Inflammatory macrophage treated with lipopolysaccharide for 1 hour (primary cell): ENCODE results near the gene CFAP45.

Experiments
- DNase-seq, 2 donors: peaks; one replicate each; pipeline ENCODE4 v3.0.0-alpha.2; 2020 to 2022

Gene CFAP45

DNA sequence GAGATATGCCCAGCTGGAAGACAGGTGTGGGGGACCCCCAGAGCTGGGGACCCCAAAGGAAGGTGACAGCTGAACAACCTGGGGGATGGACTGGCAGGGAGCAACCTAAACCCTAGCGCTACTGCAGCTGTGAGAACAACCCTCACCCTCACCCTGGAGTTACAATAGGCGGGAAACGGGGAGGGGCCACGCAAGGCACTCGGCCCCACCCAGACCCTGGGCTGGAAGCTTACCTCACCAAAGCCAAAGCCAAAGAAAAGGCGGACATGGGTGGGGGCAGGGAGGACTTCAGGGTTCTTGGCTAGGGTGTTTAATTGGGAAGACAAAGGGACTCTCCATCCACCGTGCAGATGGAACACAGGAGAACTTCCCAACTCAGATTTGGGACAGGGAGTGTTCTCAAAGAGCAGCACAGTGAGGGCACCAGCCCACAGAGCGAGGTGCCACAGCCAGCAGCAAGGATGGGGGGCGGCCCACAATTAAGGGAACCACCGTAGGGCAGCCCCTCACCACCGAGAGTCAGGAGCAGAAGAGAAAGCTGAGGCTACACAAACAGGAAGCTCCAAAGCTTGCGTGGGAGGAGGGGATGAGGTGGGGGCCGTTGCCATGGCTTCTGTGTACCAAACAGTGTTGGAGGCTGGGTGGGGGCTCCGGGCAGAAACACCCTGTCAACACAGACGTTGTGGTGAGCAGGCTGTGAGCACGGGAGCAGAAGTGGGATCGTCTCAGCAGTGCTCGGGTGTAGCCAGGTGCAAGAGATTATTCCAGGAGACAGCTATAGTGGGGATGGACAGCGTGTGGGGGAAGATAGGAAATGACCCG lies 23.4 kb upstream of the CFAP45 start:
- peak; percentile 93 to 95 for DNase-seq

DNA sequence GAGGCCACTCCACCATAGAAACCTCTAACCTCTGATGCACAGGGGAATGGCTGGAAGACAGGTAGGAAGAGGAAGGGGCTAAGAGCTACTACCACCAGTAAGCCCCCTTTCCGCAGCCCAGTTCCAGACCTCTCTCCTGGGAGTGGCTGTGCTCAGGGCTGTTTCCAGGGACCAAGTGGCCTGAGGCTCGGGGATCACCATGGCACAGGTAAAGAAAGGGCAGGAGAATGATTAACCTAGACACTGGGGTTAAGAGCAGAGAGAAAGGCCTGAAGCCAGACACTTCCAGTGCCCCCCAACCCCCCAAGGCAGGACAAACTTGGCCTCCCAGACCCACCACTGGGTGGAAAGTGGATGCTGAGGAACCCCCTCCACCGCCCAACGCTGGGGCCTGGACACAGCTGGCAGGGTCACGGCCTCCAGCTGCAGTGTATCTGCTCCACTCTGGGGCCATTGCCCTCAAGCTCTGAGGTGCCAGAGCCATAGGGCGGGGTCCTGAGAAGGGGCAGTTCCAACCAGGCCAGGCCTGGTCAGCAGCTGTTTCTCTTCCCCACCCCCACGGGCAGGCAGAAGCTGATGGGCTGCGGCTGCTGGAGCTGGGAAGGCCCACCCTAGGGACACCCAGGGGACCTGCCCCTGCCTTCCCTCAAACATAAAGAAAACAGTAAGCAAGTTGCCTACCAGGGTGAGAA lies 22.7 kb upstream of the CFAP45 start:
- no peak for DNase-seq

DNA sequence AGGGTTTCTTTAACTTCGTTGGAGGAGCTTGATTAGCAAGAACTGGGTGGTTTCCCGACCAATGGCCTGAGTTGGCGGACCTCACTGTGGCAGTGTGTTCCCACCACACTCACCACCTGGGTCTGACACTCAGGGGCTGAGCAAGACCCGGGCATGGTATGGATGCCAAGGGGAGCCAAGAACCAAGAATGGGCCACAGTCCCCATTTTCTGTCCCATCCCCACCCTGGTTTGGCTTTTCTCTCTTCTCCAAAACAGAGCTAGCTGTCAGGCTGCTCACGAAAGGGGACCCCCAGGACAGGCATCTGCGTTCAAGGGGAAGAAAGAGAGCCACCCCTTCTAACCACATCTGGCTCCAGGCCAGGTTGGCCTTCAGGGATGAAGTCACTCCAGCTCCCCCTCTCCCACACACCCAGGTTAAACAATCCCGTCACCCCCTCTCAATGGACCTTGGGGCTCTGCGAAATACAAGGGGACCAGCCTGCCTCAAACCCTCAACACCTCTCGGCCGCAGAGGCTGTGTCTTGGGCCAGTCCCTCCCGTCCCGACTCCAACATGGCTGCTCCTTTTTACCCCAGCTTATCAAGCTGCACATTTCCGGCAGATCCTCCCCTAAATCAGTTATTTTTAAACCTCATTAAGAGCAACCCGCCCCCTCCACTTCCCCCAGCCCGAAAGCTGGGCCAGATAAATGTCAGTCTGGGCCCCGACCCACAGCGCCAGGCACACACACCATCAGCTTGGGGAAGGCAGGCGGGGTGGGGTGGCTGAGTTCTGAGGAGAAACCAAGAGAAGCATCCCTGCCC lies 21.9 kb upstream of the CFAP45 start:
- DNase-seq = peak in 1 of 2 donors; percentile 48

DNA sequence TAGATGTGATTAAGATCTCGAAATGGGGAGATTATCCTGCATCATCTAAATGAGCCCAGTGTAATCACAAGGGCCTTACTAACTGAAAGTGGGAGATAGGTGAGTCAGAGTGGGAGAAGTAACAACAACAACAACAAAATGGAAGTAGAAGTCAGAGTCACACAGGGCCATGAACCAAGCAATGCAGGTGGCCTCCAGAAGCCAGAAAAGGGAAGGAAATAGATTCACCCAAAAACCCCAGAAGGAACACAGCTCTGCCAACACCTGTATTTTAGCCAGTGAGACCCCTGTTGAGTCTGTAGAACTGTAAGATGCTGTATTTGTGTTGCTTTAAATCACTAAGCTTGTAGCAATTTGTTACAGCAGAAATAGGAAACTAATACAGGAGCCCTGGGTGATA lies 21.3 kb upstream of the CFAP45 start:
- DNase-seq = peak in 1 of 2 donors; percentile 60

DNA sequence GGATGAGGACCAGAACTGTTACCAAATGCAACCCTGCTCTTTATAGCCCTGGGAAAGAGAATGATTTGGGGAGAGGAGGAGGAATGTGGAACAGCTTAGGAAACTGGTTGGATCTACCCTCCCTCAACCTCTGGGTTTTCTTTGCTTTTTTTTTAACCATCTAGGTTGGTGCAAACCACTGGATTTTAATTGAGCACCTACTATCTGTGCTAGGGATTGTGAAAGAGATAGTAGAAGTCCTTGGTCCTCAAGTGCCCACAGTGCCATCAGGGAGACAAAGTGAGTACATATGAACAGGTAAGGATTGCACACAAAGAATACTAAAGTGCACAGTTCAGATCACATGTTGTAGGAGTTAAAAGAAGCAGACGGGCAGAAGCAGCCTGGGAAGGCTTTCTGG lies 20.7 kb upstream of the CFAP45 start:
- no peak for DNase-seq

DNA sequence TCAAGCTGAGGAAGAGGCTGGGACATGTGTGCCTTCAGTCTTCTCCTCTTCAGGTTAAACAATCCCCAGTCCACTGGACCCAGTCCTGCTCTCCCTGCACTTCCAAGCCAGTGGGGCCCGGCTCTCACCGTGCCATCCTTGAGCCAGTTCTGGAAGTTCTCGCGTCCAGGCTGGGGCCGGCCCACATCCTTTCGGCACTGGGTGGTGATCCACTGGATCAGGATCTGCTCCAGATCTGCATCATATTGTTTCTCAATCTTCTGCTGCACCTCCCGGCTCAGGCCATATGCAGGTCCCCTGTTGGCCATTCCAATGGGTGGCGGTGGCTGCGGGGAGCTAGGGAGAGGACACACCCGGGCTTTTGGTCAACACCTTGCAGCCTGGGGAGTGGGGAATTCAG lies 20.2 kb upstream of the CFAP45 start:
- DNase-seq = no peak

DNA sequence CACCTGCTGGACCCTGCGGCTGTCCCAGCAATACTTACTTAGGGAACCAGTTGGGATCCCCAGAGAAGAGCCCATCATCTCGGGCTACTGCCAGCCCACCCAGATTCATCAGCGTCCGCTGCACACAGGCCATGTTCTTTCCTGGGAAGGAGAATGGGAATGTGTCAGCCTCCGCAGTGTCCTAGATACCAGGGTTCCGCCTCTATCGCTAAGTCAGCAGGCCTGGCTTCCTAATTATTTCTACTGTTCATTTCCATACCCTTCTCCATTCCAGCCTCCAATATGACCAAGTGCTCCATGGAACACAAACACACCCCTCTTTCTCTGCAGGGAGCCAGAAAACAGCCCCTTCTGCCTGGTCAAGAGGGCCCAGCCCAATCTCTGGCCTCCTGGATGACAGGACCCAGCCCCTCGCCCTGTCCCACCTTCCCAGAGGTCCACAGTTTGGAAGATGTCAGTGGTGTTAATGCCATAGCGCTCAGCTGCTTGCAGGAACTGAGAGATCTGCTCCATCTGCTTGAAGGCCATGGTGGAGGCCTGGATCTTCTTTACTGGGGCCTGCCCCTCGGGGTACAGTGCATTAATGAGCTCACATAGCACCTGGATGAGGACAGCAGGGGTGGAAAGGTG lies 19.4 kb upstream of the CFAP45 start:
- no peak for DNase-seq

DNA sequence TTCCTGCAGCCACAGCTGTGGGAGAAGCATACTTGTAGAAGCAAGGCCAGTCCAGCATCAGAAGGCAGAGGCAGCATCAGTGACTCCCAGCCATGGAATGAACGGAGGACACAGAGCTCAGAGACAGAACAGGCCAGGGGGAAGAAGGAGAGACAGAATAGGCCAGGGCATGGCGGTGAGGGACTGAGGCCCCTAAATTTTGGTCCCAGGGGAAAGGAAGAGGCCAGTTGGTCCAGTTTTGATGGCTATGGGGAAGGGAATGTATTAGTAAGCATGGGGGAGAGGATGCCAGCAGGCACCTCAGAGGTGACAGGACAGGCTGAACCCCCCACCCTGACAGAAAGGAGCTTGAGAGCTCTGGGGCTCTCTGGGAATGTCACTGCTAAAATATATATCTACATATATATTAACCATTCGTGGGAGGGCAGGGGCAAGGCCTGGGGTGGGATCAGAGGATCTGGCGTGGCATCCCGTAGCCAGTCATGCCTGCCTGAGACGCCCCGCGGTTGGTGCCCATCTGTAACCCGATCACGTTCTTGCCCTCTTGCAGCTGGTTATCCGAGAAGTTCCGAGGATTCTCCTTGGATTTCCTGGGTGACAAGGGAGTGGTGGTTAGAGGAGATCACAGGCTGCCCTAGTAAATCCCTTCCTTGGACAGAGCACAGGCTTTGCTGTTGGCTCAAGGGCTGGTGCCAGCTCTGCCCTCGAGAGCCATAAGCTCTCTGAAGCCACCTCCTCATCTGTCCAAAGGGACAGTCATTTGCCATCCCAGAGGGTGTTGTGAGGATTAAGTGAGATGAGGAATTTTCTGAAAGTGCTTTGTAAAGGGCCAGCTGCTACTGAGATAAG lies 18.6 kb upstream of the CFAP45 start:
- DNase-seq = no peak

DNA sequence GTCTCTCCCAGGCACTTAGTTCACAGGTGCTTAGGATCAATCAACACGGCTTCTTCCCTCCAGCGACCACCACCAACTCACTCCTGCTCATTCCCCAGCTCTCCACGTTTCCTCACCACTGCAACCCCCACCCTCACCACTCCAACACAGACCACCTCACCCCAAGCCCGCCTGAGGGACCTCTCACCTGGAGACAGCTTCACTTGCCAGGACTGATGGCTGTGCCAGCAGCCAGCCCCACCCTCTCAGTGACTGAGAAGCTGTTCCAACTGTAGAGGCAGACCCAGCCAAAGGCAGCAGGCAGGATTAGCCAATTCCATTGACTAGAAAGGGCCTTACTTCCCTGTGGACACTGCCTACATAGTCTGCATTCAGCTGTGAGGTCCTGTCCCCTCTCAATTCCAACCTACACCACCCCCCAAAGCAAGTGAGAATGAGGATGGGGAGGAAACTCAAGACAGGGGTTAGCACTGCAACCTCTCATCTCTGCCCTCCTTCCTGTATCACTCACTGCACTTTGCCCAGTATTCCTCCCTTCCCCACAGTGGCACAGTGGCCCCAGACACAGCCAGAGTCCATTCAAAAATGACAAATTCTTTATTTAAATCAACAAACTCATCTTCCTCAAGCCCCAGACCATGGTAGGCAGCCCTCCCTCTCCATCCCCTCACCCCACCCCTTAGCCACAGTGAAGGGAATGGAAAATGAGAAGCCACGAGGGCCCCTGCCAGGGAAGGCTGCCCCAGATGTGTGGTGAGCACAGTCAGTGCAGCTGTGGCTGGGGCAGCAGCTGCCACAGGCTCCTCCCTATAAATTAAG lies 17.8 kb upstream of the CFAP45 start:
- DNase-seq = no peak

DNA sequence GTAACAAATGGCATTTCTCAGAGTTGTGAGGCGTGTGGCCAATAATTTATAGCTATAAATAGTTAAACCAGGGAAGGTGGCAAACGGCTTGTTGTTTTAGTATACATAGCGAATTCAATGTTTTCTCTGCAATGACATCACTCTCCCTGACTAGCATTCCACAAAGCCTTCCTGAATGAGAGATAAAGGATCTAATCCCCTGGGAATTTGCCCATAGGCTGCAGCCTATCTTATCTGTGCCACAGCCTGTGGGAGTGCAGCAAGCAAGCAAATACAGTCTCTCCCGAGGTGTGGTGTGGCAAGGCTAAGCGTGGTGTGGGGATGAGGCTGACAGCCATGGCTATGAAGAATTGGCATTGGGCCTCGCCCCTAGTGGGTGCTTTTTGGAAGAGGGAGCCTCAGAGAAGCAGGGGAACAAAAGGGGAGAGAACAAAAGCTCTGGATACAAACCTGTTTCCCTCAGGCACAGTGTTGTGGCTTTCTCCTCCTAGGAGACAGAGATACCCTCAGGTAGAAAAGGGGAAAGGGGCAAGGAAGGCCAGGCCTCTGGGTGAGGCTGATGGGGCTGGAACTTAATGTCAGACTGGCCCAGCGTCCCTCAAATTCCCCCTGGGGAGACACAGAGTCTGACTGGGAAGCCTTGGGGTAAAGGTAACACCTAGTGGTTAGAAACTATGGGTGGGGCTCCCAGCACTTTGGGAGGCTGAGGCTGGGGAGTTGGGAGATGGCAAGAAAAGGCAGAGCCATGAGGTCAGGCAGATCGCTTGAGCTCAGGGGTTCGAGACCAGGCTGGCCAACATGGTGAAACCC lies 16.5 kb upstream of the CFAP45 start:
- no peak for DNase-seq

DNA sequence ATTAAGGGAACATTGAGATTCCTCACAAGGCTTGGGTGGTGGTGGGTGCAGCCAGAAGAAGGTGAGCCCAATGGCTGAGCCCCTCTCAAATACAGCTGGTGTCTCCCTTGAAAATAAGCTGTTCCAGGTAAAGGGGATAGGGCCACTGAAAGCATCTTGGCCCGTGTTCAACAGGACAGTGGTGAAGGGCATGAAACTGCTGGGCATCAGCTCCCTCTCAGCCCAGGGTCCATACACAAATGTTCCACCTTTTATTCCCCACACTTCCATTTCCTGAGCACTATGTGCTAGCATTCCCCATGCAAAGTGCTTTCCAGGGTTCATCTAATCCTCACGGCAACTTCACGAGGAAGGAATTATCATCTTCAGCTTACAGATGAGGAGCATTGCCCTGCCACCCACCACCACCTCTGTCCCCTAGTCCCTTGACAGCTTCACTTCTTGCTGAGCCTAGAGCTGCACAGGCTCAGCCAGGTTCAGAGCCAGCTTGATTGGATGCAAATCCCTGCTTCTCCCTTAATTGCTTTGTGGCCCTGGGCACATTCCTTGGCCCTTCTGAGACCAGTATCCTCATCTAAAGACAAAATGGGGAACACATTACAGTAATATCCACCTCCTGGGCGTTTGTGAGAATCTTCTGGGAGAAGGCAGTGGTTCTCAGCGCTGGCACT lies 15.7 kb upstream of the CFAP45 start:
- DNase-seq = no peak

DNA sequence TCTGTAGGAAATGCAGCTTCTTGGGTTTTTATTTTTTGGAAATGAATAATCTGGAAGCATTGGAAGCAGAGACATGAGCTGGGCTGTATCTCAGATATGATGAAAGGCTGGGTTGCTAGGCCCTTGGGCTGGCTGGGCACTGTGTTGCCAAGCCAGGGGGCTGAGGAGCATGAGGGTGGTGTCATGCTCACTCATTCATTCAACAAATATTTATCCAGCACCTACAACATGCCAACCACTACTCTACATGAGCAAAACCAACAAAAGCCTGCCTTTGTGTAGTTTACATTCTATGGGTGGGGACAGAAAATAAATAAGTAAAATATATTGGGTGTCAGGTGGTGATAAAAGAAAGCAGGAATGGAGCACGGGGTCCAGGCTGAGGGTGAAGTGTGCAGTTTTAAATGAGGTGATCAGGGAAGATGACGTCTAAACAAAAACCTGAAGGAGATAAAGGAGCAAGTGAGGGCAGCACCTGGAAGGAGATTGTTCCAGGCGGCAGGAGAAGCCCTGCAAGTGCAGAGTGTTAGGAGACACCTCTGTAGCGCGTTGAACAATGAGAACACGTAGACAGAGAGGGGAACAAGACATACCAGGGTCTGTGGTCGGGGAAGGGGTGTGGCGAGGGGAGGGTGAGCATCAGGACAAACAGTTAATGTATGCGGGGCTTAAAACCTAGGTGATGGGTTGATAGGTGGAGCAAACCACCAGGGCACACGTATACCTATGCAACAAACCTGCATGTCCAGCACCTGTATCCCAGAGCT lies 14.5 kb upstream of the CFAP45 start:
- no peak for DNase-seq

DNA sequence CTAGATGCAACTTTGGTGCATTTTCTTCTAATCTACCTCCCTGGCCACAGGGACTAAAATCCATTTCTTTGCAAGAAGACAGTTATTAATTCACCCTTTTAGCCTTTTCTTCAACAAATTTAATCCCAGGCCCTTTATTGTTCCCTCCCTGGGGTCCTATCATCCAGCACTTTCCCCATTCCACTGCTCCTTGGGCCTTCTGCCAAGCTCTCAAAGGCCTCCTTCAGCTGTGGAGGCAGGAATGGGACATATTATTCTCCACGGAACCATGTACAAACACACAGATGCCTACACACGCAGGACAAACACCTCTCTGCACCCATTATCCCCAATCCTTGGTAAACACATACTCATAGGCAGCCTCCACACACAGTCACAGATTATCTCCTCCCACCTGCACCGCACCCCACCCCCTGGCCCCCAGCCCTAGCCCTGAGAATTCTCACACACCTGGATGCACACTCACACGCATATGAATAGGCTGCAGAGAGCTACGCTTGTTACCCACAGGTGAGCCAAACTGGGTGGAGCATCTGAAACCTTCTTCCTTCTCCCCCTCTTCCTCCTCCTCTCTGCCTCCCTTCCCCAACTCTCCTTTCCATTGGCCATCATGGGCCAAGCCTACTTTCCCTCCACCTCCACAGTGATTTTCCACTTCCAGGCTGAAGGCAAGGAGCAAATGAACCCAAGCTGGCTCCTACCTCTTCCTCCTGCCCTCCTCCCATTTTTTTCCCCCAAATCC lies 13.7 kb upstream of the CFAP45 start:
- no peak for DNase-seq

DNA sequence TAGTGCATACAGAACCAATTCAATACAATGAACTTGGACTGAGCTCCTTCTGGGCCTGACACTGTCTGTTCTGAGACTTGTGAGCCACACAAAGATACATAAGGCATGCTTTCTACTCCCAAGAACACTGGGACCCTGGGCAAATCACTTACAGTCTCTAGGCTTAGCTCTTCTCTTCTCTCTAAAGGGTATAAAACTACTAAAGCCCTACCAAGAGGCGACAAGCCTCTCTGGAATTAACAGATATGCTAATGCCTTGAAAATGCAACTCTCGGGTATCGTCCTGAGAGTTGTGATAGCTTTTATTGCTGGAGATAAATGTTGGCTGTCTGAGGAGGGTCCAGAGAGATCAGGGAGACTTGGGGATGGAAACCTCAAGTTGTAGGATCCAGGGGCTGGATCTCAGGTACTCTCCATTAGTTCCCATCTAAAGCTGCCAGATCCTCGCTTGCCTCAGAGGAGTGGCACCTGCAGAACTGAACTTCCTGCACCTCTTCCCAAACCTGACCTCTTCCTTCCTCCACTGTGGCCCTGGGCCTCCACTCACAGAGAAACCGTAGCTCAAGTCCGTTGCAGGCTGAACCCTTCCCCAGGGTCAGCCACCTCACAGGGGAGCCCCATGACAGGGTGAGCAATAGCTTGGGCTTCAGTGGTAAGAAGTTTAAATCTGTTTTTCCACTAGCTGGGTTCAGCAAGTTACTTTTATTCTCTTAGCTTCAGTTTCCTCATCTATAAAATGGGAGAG lies 11.5 kb upstream of the CFAP45 start:
- no peak for DNase-seq

DNA sequence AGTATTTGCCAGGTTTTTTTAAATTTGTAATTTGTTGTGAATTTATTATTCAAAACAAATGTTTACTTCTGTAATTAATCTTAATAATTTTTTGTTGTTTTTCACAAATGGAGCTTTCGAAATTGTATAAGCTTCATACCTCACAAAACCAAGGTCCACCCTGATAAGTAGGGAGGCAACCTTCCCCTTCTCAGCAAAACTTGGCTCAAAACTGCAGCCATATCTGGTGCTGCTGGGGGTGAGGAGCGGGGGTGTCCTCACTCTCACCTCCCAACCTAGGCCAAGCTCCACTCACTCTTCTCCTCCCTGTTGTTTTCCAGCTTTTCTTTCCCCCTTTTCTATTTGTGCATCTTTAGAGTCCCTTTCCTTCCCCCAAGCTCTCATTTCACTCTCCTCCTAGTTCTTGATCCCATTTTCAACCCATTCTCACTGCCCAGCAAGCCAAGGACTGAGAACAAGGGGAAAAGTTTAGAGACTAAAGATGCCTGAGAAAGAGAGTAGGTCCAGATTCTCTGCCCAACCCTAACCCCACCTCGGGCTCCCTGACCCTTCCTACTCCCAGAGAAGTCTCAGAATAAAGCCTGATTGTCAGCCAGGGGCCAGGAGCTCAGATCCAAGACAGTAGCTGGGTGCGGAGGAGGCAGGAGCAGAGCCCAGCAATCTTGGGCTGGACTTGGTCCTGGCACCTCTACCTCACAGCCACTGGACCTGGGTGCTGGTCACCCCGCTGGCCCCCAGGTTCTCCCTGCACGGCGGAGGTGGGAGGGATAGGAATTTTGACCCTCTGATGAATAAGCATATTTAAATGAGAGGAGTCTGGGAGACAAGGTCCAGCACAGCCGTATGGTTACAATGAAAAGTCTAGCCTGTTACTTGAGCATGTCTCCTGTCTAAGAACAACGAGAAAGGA lies 8.3 kb upstream of the CFAP45 start:
- DNase-seq = no peak

DNA sequence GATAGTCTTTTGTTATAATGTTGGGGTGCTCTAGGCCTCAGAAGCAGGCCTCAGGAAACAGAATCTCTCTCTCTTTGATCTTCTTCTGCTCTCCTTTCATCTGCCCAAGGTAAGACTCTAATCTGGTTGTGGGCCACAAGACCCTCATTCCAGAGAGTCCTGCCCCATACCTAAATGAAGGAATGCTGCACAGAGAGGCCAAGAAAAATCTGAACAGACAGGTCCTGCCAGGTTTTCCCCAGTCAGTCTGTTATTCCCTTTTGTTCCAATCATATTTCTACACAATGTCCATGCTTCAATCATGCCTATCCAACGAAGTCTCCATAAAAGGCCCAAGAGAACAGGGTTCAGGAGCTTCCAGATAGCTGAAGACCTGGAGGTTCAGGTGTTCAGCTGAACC lies 7.0 kb upstream of the CFAP45 start:
- no peak for DNase-seq
